ENCODE measurements around the gene ATP6AP1. TPM values are rescaled to one million over a fixed set of nuclear protein-coding genes. Genes with fewer than 3 reads are reported as not detected.
A peak's percentile ranks its signal among the peaks of the same experiment; 100 is the strongest.

ATP6AP1 gene
- total RNA-seq, 1 donor from 2014 or later: 44.0 TPM

GRCh38 chrX:154404625-154405192 lies 23.8 kb upstream of the ATP6AP1 start:
- no peaks in the 10 kb centered on the region for H3K27me3 ChIP-seq (ENCODE audit: control insufficient read depth, insufficient read depth, low read length)
- H3K36me3 ChIP-seq (ENCODE audit: control insufficient read depth, insufficient read depth, low read length): peaks cover 3% of the 10 kb centered on the region
- no peak for DNase-seq (ENCODE audit: low read depth)
- no peak for TF ChIP-seq CTCF (IDR thresholded peaks at IDR 0.05; ENCODE audit: insufficient read depth, low read length, severe bottlenecking)
- FAIRE-seq: no peak
- H3K4me3 ChIP-seq (ENCODE audit: low read depth, low read length): no peak overlapping the region

GRCh38 chrX:154408659-154409221 lies 19.7 kb upstream of the ATP6AP1 start:
- no peak for DNase-seq (ENCODE audit: low read depth)
- Histone ChIP-seq H3K4me3 (ENCODE audit: low read depth, low read length) (peak overlapping the region; percentile 40), H3K36me3 (ENCODE audit: control insufficient read depth, insufficient read depth, low read length) (peaks cover 2% of the 10 kb centered on the region), H3K27me3 (ENCODE audit: control insufficient read depth, insufficient read depth, low read length) (no peaks in the 10 kb centered on the region)
- FAIRE-seq: no peak
- no peak for TF ChIP-seq CTCF (IDR thresholded peaks at IDR 0.05; ENCODE audit: insufficient read depth, low read length, severe bottlenecking)

- DNase-seq (ENCODE audit: low read depth): peak; percentile 58
- peak within 1 kb of the TSS; percentile 40 for H3K4me3 ChIP-seq (ENCODE audit: low read depth, low read length)
- FAIRE-seq: no peak
- H3K36me3 ChIP-seq (ENCODE audit: control insufficient read depth, insufficient read depth, low read length): peaks cover 2% of the 10 kb centered on the region
- H3K27me3 ChIP-seq (ENCODE audit: control insufficient read depth, insufficient read depth, low read length): no peaks in the 10 kb centered on the region
- no peak for TF ChIP-seq CTCF (IDR thresholded peaks at IDR 0.05; ENCODE audit: insufficient read depth, low read length, severe bottlenecking)
Measured at GRCh38 chrX:154409222-154409871, 19.1 kb upstream of the ATP6AP1 start, which contains the start of gene DNASE1L1. TSS of gene DNASE1L1 (minus strand) at chrX:154409254. CDS start at chrX:154405568, 3,686 bp downstream.

GRCh38 chrX:154411981-154412340 lies 16.5 kb upstream of the ATP6AP1 start:
- FAIRE-seq: no peak
- no peak for TF ChIP-seq CTCF (IDR thresholded peaks at IDR 0.05; ENCODE audit: insufficient read depth, low read length, severe bottlenecking)
- DNase-seq (ENCODE audit: low read depth): no peak
- Histone ChIP-seq H3K36me3 (ENCODE audit: control insufficient read depth, insufficient read depth, low read length) (peaks cover 2% of the 10 kb centered on the region), H3K4me3 (ENCODE audit: low read depth, low read length) (peak overlapping the region; percentile 63), H3K27me3 (ENCODE audit: control insufficient read depth, insufficient read depth, low read length) (no peaks in the 10 kb centered on the region)

GRCh38 chrX:154412468-154412867 lies 16.0 kb upstream of the ATP6AP1 start:
- DNase-seq (ENCODE audit: low read depth) (no peak), FAIRE-seq (no peak)
- no peak for TF ChIP-seq CTCF (IDR thresholded peaks at IDR 0.05; ENCODE audit: insufficient read depth, low read length, severe bottlenecking)
- peaks cover 2% of the 10 kb centered on the region for H3K36me3 ChIP-seq (ENCODE audit: control insufficient read depth, insufficient read depth, low read length)
- peak overlapping the region; percentile 63 for H3K4me3 ChIP-seq (ENCODE audit: low read depth, low read length)
- H3K27me3 ChIP-seq (ENCODE audit: control insufficient read depth, insufficient read depth, low read length): no peaks in the 10 kb centered on the region

Measured in bronchial epithelial cell (primary cell).